Activated T-helper 1 cell treated with Interleukin-2 at 50 U/mL for 16 hours (primary cell): ENCODE results near the gene CRY2.
A peak's percentile ranks its signal among the peaks of the same experiment; 100 is the strongest.

Experiments
- DNase-seq: peaks from one replicate; pipeline ENCODE4 v3.0.0-alpha.2; 2020; ENCODE audit warnings: low read depth

Gene CRY2

DNA sequence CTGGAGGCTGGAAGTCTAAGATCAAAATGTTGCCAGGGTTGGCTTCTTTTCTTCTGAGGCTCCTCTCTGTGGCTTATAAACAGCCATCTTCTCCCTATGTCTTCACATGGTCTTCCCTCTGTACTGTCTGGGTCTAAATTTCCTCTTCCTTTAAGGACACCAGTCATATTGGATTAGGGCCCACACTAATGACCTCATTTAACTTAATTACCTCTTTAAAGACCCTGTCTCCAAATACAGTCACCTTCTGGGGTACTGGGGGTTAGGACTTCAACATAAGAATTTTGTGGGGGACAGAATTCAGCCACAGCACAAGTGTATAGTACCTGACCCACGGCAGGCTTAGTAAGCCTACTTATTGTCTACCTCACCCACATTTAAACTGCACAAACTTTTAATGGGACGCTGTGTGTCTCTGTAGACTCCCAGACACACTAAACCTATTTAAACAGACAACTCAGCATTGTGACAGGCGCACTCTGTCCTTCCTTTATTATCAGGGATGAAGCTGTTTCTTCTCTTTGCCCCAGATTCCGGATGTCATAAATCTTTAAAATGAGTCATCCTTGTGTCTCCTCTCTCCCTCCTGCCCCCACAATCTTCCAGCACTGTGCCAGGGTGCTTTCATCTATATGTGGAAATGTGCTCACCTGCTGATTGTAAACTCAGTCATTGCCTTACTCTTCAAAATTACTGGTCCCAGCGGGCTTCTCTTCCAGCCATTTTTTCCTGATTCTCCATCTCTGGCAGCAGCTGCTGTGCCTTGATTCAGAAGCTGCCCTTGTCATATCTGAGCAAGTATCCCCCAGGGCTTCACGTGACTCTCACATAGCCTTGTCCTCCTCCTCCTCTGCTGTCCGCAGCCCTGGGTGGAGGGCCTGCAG is 32.8 kb downstream of the CRY2 start:
- no peak for DNase-seq

GRCh38 chr11:45880772-45881570 is 33.7 kb downstream of the CRY2 start:
- DNase-seq = no peak

DNA sequence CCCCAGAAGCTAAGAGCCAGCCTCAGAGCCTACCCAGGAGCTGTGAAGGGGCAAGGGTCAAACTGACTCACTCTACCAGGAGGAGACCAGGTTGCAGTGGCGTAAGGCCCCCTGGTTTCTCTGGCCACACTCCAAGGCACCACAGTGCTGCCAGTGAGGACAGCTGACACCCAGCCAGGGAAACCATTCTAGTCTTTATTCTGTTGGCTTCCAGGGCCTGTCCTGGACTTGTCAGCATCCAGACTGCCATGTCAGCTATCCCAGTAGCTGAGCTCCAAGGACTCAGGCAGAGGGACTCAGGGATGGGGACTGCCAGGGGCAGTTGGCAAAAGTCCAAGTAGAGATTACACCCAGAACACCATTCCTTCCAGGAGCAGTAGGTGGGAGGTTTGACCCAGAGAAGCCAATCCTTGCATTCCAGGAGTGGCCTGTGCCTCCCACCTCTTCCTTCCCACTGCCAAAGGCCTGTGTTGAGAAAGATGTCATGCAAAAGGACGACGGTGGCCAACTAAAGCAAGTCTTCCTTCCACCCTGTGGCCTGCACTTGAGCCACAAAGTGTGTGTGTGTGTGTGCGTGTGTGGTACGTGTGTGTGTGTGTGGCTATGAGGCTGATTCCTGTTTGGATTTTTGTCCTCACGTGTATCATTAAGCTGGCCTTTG is 34.6 kb downstream of the CRY2 start:
- no peak for DNase-seq

DNA sequence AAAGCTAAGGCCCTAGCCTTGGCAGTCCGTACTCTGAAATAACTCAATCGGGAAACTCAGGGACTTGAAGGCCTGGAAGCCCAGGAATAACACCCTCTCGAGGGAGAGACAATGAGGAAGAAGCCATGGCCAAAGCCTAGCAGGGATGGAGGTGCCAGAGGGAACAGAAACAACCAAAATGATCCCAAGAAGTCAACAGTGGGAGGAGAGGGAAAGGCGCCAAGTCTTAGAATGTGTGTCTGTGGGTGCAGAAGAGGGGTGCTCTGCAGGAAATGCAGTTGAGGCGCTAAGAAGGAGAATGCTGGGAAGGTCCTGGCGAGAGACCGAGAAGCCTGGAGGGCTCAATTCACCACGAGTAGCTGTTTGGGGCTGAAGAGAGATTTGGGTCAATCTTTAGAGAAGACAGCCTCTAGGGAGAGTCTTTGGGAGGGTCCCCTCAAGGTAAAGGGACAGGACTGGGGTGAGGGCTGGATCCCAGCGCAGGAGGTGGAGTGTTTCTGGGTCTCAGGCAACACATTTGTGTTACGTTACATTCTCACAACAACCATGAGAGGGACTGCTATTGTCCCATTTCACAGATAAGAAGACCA is 37.4 kb downstream of the CRY2 start:
- no peak for DNase-seq

DNA sequence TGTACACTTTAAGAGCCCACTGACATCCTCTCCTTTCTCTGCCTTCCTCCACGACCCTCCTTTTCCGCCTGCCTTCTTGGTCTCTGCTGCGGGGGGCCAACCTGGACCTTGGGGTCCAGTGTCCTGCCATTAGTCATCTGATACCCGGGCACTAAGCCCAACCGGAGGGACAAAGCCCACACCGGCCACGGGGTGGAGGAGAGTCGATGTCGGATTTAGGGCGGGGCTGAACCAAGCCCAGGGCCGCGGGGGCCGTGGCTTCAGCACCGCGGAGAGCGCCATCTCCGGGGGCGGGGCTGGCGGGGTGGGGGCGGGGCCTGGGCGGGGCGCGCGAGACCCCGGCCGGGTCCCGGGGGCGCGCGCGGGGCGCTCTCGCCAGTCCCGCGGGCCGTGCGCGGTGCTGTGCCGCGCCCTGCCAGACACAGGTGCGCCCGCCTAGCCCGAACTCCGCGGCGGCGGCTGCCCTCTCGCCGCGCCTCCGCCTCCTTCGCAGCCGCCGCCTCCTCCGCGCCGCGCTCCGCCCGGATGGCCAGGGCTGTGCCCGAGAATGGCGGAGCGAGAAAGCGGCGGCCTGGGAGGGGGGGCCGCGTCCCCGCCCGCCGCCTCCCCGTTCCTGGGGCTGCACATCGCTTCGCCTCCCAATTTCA is 38.1 kb downstream of the CRY2 start, which contains the start of gene MAPK8IP1:
Gene MAPK8IP1, plus strand, starts transcription at position 378 of the 647 bp plus-strand sequence. Its CDS starts 170 bp downstream, at position 548.
- DNase-seq = peak; percentile 33

DNA sequence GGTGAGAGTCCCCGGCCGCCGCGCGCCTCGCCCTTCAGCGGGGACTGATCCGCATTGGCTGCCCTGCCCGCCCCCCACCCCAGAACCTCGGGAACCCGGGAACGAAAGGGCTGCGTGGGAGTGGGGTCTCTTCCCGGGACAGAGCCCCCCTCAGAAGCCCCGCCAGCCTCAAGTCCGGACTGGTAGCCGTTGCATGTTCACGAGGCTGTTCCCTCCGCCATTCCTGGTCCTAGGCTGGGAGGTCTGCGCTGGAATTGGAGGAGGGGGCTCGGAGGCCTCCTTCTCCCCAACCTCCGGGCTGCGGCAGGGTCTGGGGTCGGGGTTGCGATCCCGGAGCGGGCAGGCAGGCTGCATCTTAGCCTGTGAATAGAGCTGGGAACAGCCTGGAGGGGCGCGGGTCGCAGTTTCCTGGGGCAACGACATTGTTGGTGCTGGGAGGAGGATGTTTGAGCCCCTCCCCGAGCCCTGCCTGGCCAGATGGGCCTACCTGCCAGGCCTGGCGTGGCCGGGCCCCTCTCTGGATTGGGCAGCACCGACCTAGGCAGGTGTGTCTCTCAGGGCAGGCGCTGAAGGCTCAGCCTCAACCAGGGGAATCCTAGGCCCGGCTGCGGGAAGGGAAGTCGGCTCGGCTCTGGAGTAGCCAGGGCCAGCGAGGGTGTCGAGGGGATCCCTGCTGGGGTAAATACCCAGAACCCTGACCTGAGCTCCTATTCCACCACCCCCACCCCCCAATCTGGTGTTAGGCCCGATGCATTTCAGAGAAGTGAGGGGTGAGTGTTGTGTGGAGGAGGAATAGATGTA is 38.8 kb downstream of the CRY2 start:
- no peak for DNase-seq

- DNase-seq = no peak
Measured at GRCh38 chr11:45886816-45887520, 39.7 kb downstream of the CRY2 start.

GRCh38 chr11:45887587-45887986 is 40.3 kb downstream of the CRY2 start:
- no peak for DNase-seq

DNA sequence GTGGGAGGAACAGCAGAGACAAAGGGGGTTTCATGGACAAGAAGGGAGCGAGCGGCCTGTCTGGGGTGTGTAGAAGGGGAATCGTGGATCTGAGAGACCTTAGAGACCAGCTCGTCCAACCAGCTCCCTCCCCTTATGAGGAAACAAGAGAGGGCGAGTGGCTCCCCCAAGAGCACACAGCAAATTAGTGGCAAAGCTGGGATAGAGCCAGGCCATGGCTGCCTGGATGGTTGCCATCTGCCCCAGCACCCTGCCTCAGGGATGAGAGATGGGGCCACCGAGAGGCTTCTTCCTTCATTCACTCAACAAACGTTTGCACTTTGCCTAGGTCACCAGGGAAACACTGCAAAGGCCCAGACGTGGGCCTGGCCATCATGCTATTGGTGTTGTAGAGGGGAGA is 42.3 kb downstream of the CRY2 start:
- DNase-seq = no peak

GRCh38 chr11:45889966-45890365 is 42.7 kb downstream of the CRY2 start:
- no peak for DNase-seq

DNA sequence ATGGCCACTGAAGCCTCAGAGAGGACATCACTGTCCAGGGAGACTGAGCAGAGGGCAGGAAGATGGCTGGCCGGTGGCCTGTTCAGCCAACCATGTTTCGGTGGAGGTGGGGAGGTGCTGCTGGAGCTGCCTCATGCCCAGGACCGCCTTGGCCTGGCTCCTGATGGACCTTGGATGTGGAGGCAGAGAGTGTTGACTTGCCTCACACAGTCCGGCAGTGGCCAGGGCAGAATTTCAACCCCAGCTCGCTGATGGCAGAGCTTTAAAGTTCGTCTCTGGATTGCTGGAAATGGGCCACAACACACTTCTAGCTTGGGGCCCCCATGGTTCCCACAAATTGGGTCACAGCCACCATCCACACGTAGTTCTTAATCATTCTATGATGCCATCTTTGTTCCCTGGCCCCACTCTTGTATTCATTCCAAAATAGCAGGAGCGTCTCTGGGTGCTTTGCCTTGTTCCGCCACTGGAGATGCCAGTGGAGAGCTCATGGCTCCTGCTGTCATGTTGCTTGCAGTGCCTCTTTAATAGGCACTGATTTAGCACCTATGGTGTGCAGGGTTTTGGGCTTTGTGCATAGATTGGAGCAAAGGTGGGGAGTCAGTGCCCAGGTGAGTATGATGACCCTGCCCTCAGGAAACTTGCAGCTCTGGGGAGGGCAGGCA is 43.7 kb downstream of the CRY2 start:
- no peak for DNase-seq

GRCh38 chr11:45892856-45893255 is 45.6 kb downstream of the CRY2 start:
- no peak for DNase-seq

DNA sequence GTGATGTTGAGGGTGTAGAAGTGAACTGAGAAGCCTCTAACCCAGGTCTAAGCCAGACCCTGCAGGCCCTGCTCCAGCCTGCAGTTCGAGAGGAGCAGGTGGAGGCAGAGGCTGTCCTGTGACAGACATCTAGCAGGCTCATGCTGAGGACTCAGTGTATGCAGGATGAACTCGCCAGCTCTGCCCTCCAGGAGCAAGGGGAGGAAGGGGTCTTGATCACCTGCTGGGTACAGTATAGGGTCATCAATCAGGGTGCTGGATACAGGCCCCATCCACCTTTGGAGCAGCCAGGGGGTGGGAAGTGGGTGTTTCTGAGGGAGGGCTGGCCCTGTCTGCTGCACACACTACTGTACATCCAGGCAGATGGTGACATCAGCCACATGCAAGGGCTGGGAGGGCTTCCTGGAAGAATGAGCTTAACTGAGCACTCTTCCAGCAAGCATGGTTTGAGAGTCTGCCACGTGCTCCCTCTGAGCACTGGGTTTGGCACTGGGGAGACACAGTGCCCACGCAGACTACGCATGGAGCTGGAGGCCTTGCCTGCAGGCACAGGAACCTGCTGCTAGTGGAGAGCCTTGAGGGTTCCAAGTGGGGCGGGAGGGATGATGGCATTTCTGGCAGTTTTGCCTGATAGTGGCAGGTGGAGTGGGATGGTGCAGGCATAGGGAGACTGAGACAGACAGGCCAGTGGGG is 47.4 kb downstream of the CRY2 start:
- no peak for DNase-seq

- no peak for DNase-seq
Measured at GRCh38 chr11:45895553-45896259, 48.4 kb downstream of the CRY2 start.

DNA sequence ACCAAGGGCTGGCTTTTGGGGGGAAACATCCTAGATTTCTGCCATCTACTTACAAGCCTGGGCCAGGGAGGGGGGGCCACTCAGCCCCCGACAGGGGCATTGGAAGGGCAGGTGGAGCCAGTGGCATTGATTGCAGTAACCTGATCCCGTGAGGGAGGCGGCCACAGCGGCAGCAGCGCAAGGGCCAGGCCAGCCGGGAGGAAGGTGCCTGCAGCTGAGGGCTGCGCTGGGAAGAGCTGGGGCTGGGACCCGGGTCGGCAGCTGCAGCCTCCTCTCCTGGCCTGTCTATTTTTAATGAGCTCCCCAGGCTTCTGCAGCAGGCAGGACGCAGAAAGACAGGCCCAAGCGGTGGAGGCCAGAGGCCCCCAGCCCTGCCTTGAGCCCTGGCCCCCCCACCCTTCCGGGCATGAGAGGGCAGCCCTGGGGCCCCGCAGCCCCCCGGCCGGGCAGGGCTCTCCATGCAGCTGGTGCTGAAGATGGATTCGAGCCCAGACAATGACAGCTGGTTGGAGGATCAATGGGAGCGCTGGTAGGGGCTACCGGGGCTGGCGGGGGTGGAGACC is 49.2 kb downstream of the CRY2 start:
- DNase-seq = no peak

GRCh38 chr11:45897556-45897955 is 50.3 kb downstream of the CRY2 start:
- no peak for DNase-seq

DNA sequence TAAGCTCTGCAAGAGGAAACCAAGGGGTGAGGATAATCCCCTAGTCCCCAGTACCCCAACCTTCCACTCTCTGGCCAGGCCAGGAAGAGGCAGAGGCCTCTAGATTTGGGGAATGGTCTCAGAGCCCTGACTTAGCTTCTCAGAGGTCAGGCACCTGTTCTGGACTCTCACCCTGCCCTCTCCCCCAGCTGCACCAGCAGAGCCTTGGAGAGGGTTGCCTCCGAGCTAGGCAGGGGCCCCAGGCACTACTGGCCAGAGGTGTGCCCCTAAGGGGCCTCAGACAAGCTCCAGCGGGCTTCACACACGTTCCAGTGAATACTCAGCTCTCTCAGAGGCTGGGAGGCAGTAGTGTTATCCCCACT is 51.8 kb downstream of the CRY2 start:
- DNase-seq = no peak
